Natural killer cell (primary cell): ENCODE data around the gene ST3GAL4. TPM values are rescaled to one million over a fixed set of nuclear protein-coding genes. Genes with fewer than 3 reads are reported as not detected.
A peak's percentile ranks its signal among the peaks of the same experiment; 100 is the strongest.

ENCODE experiments used
- ATAC-seq, 3 donors: fragments of 150-1000 bp in 2 of 3; fragments of 200-7000 bp in 1 of 3; cut with Tn5 transposase; 1 replicate in 1 of 3; 2 replicates in 2 of 3; pipeline ENCODE4 v1.10.0; 2021; ENCODE audit warnings: mild to moderate bottlenecking in 2 of 3, moderate library complexity in 2 of 3
- DNase-seq, 2 donors: peaks; one replicate each; pipeline versions ENCODE4 v3.0.0 to v3.0.0-alpha.2; 2013 to 2021; ENCODE audit warnings: mixed read lengths in 1 of 2
- H3K27ac ChIP-seq: one replicate; pipeline ENCODE4 v1.5.1; 2013; ENCODE audit warnings: mild to moderate bottlenecking, low read length
- H3K27me3 ChIP-seq: one replicate; pipeline ENCODE4 v1.6.1; 2013; ENCODE audit warnings: low read length; ENCODE audit not compliant: control insufficient read depth, insufficient read depth
- H3K36me3 ChIP-seq: one replicate; pipeline ENCODE4 v1.6.1; 2013; ENCODE audit warnings: low read length; ENCODE audit not compliant: control insufficient read depth, insufficient read depth
- H3K4me1 ChIP-seq: one replicate; pipeline ENCODE4 v1.6.1; 2013; ENCODE audit warnings: low read length; ENCODE audit not compliant: control insufficient read depth, insufficient read depth
- H3K4me3 ChIP-seq: one replicate; pipeline ENCODE4 v1.5.1; 2013; ENCODE audit warnings: low read length
- H3K9me3 ChIP-seq: one replicate; pipeline ENCODE4 v1.6.1; 2013; ENCODE audit warnings: low read length; ENCODE audit not compliant: control insufficient read depth, insufficient read depth
- H3K27ac Mint-ChIP-seq, 2 donors: one replicate each; pipeline ENCODE4 v1.8.0; 2022; ENCODE audit warnings: mild to moderate bottlenecking in 2 of 2, mixed read lengths in 2 of 2, moderate library complexity in 1 of 2
- H3K27me3 Mint-ChIP-seq, 2 donors: one replicate each; pipeline ENCODE4 v1.8.0; 2022; ENCODE audit warnings: low read depth in 2 of 2, mixed read lengths in 2 of 2
- H3K36me3 Mint-ChIP-seq: one replicate; pipeline ENCODE4 v1.8.0; 2022; ENCODE audit warnings: mixed read lengths
- H3K4me1 Mint-ChIP-seq, 2 donors: one replicate each; pipeline ENCODE4 v1.8.0; 2022; ENCODE audit warnings: mixed read lengths in 2 of 2
- H3K4me3 Mint-ChIP-seq: one replicate; pipeline ENCODE4 v1.8.0; 2022; ENCODE audit warnings: mild to moderate bottlenecking, moderate library complexity, mixed read lengths
- H3K9me3 Mint-ChIP-seq, 2 donors: one replicate each; pipeline ENCODE4 v1.8.0; 2022; ENCODE audit warnings: mixed read lengths in 2 of 2
- WGBS: methylation state at CpG from one replicate; pipeline ENCODE4 v1.1.7; 2013; ENCODE audit warnings: missing lambda C conversion rate; ENCODE audit not compliant: insufficient coverage; 5-methylcytosine and 5-hydroxymethylcytosine counted together
- intact Hi-C: fragments of 100-400 bp; cut with micrococcal nuclease; formaldehyde crosslinking; loops from one replicate; pipeline ENCODE4 v1.14.2; 2022
- total RNA-seq, 4 donors: library from RNA; stranded (reverse); fragments of 120-200 nt in 1 of 4; gene quantifications; one replicate each; pipeline versions ENCODE4 v1.2.3 to v1.2.4, GENCODE V29; 2013 to 2022
- TF ChIP-seq, protein P1 (sequence below): fragments of 200-600 bp; IDR thresholded peaks from one replicate; pipeline ENCODE4 v1.8.0; 2022; ENCODE audit warnings: antibody characterized with exemption

The ST3GAL4 gene
- total RNA-seq, 3 donors from 2014 or later (not counting 1 experiment from before 2014, with no cell fraction given), result 43.3 to 57.6 (median 47.3) TPM

- ATAC-seq, result peak; percentile 10 to 20 (median 11)
- Mint-ChIP-seq H3K9me3 (no peaks in the 10 kb centered on the region), H3K4me1 (peaks cover 48 to 83% of the 10 kb centered on the region in 2 donors), H3K27ac (peak overlapping the region; percentile 91 to 96), H3K36me3 (no peaks in the 10 kb centered on the region), H3K27me3 (no peaks in the 10 kb centered on the region), H3K4me3 (peak overlapping the region; percentile 96)
- Histone ChIP-seq H3K4me3 (peak overlapping the region; percentile 82), H3K36me3 (no peaks in the 10 kb centered on the region), H3K27ac (peak overlapping the region; percentile 76), H3K4me1 (peaks cover 60% of the 10 kb centered on the region), H3K9me3 (no peaks in the 10 kb centered on the region), H3K27me3 (no peaks in the 10 kb centered on the region)
- intact Hi-C loops, result no loop called here
- TF ChIP-seq, protein P1, sequence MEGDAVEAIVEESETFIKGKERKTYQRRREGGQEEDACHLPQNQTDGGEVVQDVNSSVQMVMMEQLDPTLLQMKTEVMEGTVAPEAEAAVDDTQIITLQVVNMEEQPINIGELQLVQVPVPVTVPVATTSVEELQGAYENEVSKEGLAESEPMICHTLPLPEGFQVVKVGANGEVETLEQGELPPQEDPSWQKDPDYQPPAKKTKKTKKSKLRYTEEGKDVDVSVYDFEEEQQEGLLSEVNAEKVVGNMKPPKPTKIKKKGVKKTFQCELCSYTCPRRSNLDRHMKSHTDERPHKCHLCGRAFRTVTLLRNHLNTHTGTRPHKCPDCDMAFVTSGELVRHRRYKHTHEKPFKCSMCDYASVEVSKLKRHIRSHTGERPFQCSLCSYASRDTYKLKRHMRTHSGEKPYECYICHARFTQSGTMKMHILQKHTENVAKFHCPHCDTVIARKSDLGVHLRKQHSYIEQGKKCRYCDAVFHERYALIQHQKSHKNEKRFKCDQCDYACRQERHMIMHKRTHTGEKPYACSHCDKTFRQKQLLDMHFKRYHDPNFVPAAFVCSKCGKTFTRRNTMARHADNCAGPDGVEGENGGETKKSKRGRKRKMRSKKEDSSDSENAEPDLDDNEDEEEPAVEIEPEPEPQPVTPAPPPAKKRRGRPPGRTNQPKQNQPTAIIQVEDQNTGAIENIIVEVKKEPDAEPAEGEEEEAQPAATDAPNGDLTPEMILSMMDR, result no peak
- DNase-seq, result peak in 1 of 2 donors; percentile 18
- WGBS, result 26% methylated on average over 15 of the region's 15 CpGs
Measured at GRCh38 chr11:126354631-126355323, 709 bp upstream of the ST3GAL4 start.

DNA sequence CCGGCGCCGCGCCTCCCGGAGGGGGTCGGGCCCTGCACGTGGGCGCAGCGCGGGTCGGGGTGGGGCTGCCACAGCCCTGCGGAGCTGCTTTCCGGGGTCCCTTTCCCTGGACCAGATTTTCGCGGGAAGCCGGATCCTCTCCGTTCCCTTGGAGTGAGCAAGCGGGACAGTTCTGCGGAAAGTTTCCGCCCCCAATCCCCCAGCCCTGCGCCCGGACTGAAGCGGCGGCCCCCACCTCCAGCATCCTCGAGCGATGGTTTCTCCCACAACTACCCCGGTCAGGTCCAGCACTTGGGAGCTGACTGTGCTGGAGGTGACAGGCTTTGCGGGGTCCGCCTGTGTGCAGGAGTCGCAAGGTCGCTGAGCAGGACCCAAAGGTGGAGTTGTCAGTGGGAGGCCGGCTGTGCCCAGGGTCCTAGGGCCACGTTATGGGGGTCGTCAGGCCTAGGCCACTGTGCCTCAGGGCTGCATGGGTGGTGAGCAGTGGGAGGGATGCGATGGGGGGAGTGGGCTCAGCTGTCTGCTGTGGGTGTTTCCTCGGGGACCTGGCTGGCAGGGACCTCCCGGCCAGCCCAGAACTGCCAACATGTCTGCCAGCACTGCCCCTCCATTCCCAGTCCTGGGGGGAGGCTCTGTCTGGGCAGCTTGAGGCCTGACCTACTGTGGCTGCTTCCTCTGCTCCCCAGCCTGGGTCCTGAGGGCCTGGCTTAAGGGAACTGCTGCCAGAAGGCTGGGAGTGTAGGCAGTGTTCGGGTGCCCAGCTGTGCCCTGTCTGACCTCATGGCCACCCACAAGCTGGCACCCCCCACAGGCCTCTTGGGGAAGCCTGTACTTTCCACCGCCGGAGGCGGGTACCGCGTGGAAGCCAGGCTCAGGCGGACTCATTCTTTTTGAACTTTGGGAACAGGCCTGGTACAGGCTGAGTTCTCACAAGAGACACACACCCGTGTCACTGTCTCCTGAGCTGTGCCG, 726 bp downstream of the ST3GAL4 start:
- H3K27ac ChIP-seq, result peak overlapping the region; percentile 37
- Mint-ChIP-seq H3K36me3 (no peaks in the 10 kb centered on the region), H3K27ac (peak overlapping the region; percentile 67 to 80), H3K27me3 (no peaks in the 10 kb centered on the region), H3K9me3 (no peaks in the 10 kb centered on the region), H3K4me3 (peak overlapping the region; percentile 79), H3K4me1 (peaks cover 39 to 79% of the 10 kb centered on the region in 2 donors)
- intact Hi-C loops, result loop anchor here (2.0 kb wide), 1 partner anchor 45 kb away; no protein-coding TSS in a partner anchor
- peak in 1 of 2 donors; percentile 37 for DNase-seq
- H3K36me3 ChIP-seq, result no peaks in the 10 kb centered on the region
- 6% methylated on average over 45 of the region's 46 CpGs for WGBS
- H3K9me3 ChIP-seq, result no peaks in the 10 kb centered on the region
- ATAC-seq, result peak; percentile 11 to 36 (median 33)
- H3K4me1 ChIP-seq, result peaks cover 58% of the 10 kb centered on the region
- no peaks in the 10 kb centered on the region for H3K27me3 ChIP-seq
- H3K4me3 ChIP-seq, result peak overlapping the region; percentile 35
- TF ChIP-seq, protein P1, result no peak

DNA sequence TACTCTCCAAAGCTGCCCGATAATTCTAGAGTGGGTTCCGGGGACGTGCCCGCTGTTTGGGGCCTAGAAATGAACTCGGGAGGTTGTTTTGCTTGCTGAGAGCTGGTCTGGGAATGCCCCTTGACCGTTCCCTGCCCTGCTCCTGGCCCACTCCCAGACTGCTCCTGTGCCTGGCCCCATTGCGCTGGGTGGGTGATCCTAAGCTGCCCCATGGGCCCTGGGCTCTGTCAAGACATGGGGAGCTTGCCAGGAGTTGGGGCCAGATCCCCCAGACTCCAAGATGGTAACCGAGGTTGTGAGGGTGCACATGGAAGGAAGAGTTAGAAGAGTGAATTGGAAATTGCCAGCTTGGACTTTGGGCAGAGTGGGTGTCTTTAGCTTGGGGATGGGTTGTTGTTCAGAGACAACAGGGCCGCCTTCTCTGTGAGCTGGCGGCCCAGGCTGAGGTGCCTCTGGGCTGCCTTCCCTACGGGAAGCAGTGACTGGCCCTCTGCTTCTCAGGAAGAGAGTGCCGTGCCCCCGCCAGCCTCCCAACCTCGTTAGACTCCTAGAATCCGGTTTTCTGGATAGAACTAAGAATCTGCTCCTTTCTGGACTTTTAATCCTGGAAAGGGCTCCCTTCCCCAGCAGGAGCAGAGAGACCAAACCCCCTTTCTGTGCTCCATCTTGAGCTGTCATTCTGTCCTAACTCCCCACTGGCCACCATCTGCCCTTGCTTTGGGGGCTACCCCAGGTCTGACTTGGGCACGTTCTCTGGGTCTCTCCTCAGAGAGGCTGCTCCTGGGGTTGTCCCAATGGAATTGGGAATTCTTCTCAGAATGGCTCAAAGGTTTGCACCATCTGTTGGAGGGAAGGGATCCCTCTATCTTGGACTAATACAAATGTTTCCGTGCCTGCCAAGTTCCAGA, 1.8 kb downstream of the ST3GAL4 start:
- intact Hi-C loops, result loop anchor here (2.0 kb wide), 1 partner anchor 47 kb away; no protein-coding TSS in a partner anchor
- H3K4me1 Mint-ChIP-seq, result peaks cover 35 to 69% of the 10 kb centered on the region in 2 donors
- H3K27ac ChIP-seq, result no peak overlapping the region

More for the DNA sequence above, 1.8 kb downstream of the ST3GAL4 start:
- H3K36me3 Mint-ChIP-seq, result no peaks in the 10 kb centered on the region
- no peak for ATAC-seq
- peak overlapping the region; percentile 79 for H3K4me3 Mint-ChIP-seq
- H3K27ac Mint-ChIP-seq, result peak overlapping the region; percentile 67 to 80
- H3K4me1 ChIP-seq, result peaks cover 48% of the 10 kb centered on the region
- H3K4me3 ChIP-seq, result no peak overlapping the region
- no peak for DNase-seq
- H3K9me3 Mint-ChIP-seq, result no peaks in the 10 kb centered on the region
- no peaks in the 10 kb centered on the region for H3K9me3 ChIP-seq
- H3K27me3 ChIP-seq, result no peaks in the 10 kb centered on the region
- WGBS, result 94% methylated on average over 17 of the region's 17 CpGs
- no peaks in the 10 kb centered on the region for H3K27me3 Mint-ChIP-seq
- TF ChIP-seq, protein P1, result no peak
- no peaks in the 10 kb centered on the region for H3K36me3 ChIP-seq
